ENCODE measurements around the gene DNAL1.

DNA sequence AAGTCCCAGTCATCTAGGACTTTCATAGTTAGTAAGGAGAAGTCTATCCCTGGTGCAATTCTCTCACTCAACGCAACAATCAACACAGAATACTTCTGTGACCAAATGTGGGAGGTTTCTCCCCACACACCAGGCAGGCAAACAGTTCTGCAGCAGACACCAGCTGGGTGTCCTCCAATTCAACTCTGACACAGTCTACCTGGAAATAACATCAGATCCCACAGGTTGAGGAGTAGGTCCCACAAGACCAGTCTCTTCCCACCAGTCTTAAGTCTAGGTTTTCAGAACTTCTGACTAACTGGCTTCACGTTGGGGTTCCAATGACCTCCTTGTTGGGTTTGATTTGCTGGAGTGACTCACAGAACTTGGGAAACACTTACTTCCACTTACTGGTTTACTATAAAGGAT lies 17.6 kb upstream of the DNAL1 start:
- TF ChIP-seq POLR2A (IDR thresholded peaks at IDR 0.05; ENCODE audit: low read depth, low read length) = no peak
- TF ChIP-seq SPI1 (IDR thresholded peaks at IDR 0.05; ENCODE audit: low read depth, low read length) = no peak
- no peak for TF ChIP-seq POLR2AphosphoS5 (IDR thresholded peaks at IDR 0.05; ENCODE audit: low read depth, low read length)
- no peak for TF ChIP-seq TAF1 (IDR thresholded peaks at IDR 0.05; ENCODE audit: low read depth, low read length)
- no peak for TF ChIP-seq POU2F2 (IDR thresholded peaks at IDR 0.05; ENCODE audit: low read depth, low read length)
- TF ChIP-seq PAX5 (IDR thresholded peaks at IDR 0.05; ENCODE audit: insufficient read depth, low read length, severe bottlenecking) = no peak

Measured in GM12891 (cell line).